ENCODE measurements around the gene GABRG1.

Gene GABRG1

GRCh38 chr4:46051392-46051791 lies 72.5 kb downstream of the GABRG1 start:
- no peaks in the 10 kb centered on the region for H3K27me3 ChIP-seq (ENCODE audit: insufficient read depth, insufficient read length)
- H3K36me3 ChIP-seq (ENCODE audit: insufficient read depth, insufficient read length, low read length) = no peaks in the 10 kb centered on the region
- H3K4me3 ChIP-seq (ENCODE audit: insufficient read length, low read depth) = no peak overlapping the region

GRCh38 chr4:46032056-46032455 lies 91.8 kb downstream of the GABRG1 start:
- no peaks in the 10 kb centered on the region for H3K9me3 ChIP-seq (ENCODE audit: insufficient read depth, low read length)
- TF ChIP-seq ZNF274 (IDR thresholded peaks at IDR 0.05; ENCODE audit: low read depth, low read length) = no peak
- no peak for TF ChIP-seq YY1 (IDR thresholded peaks at IDR 0.05; ENCODE audit: insufficient read depth, insufficient read length)
- TF ChIP-seq SUZ12 (IDR thresholded peaks at IDR 0.05; ENCODE audit: extremely low read depth, insufficient read depth, insufficient read length) = no peak
- H3K4me1 ChIP-seq (ENCODE audit: insufficient read depth, insufficient read length) = no peaks in the 10 kb centered on the region
- no peak for DNase-seq (ENCODE audit: low read depth, low spot score)
- no peaks in the 10 kb centered on the region for H3K36me3 ChIP-seq (ENCODE audit: insufficient read depth, insufficient read length, low read length)
- H3K27me3 ChIP-seq (ENCODE audit: insufficient read depth, insufficient read length) = no peaks in the 10 kb centered on the region
- no peak overlapping the region for H3K4me3 ChIP-seq (ENCODE audit: insufficient read length, low read depth)
- H3K9ac ChIP-seq (ENCODE audit: insufficient read length, low read depth) = no peak overlapping the region

More at GRCh38 chr4:46051392-46051791, 72.5 kb downstream of the GABRG1 start:
- Histone ChIP-seq H3K9ac (ENCODE audit: insufficient read length, low read depth) (no peak overlapping the region), H3K4me1 (ENCODE audit: insufficient read depth, insufficient read length) (no peaks in the 10 kb centered on the region), H3K9me3 (ENCODE audit: insufficient read depth, low read length) (no peaks in the 10 kb centered on the region)
- TF ChIP-seq SUZ12 (IDR thresholded peaks at IDR 0.05; ENCODE audit: extremely low read depth, insufficient read depth, insufficient read length) (no peak), YY1 (IDR thresholded peaks at IDR 0.05; ENCODE audit: insufficient read depth, insufficient read length) (no peak), ZNF274 (IDR thresholded peaks at IDR 0.05; ENCODE audit: low read depth, low read length) (no peak)
- no peak for DNase-seq (ENCODE audit: low read depth, low spot score)

- TF ChIP-seq SUZ12 (IDR thresholded peaks at IDR 0.05; ENCODE audit: extremely low read depth, insufficient read depth, insufficient read length) (no peak), ZNF274 (IDR thresholded peaks at IDR 0.05; ENCODE audit: low read depth, low read length) (no peak), YY1 (IDR thresholded peaks at IDR 0.05; ENCODE audit: insufficient read depth, insufficient read length) (no peak)
- Histone ChIP-seq H3K36me3 (ENCODE audit: insufficient read depth, insufficient read length, low read length) (no peaks in the 10 kb centered on the region), H3K9ac (ENCODE audit: insufficient read length, low read depth) (no peak overlapping the region), H3K4me3 (ENCODE audit: insufficient read length, low read depth) (no peak overlapping the region), H3K9me3 (ENCODE audit: insufficient read depth, low read length) (no peaks in the 10 kb centered on the region), H3K4me1 (ENCODE audit: insufficient read depth, insufficient read length) (no peaks in the 10 kb centered on the region), H3K27me3 (ENCODE audit: insufficient read depth, insufficient read length) (no peaks in the 10 kb centered on the region)
- no peak for DNase-seq (ENCODE audit: low read depth, low spot score)
Observed at GRCh38 chr4:46016306-46016705, 107.5 kb downstream of the GABRG1 start.

GRCh38 chr4:45992728-45993127 lies 131.1 kb downstream of the GABRG1 start:
- no peaks in the 10 kb centered on the region for H3K36me3 ChIP-seq (ENCODE audit: insufficient read depth, insufficient read length, low read length)
- TF ChIP-seq ZNF274 (IDR thresholded peaks at IDR 0.05; ENCODE audit: low read depth, low read length) (no peak), YY1 (IDR thresholded peaks at IDR 0.05; ENCODE audit: insufficient read depth, insufficient read length) (no peak), SUZ12 (IDR thresholded peaks at IDR 0.05; ENCODE audit: extremely low read depth, insufficient read depth, insufficient read length) (no peak)
- H3K9ac ChIP-seq (ENCODE audit: insufficient read length, low read depth) = no peak overlapping the region
- no peaks in the 10 kb centered on the region for H3K27me3 ChIP-seq (ENCODE audit: insufficient read depth, insufficient read length)
- H3K9me3 ChIP-seq (ENCODE audit: insufficient read depth, low read length) = no peaks in the 10 kb centered on the region
- H3K4me3 ChIP-seq (ENCODE audit: insufficient read length, low read depth) = no peak overlapping the region
- H3K4me1 ChIP-seq (ENCODE audit: insufficient read depth, insufficient read length) = no peaks in the 10 kb centered on the region
- DNase-seq (ENCODE audit: low read depth, low spot score) = no peak

GRCh38 chr4:45989775-45990174 lies 134.1 kb downstream of the GABRG1 start:
- H3K9me3 ChIP-seq (ENCODE audit: insufficient read depth, low read length) = no peaks in the 10 kb centered on the region
- no peak for DNase-seq (ENCODE audit: low read depth, low spot score)
- H3K36me3 ChIP-seq (ENCODE audit: insufficient read depth, insufficient read length, low read length) = no peaks in the 10 kb centered on the region
- H3K4me3 ChIP-seq (ENCODE audit: insufficient read length, low read depth) = no peak overlapping the region
- no peak for TF ChIP-seq ZNF274 (IDR thresholded peaks at IDR 0.05; ENCODE audit: low read depth, low read length)
- TF ChIP-seq SUZ12 (IDR thresholded peaks at IDR 0.05; ENCODE audit: extremely low read depth, insufficient read depth, insufficient read length) = no peak
- TF ChIP-seq YY1 (IDR thresholded peaks at IDR 0.05; ENCODE audit: insufficient read depth, insufficient read length) = no peak
- H3K4me1 ChIP-seq (ENCODE audit: insufficient read depth, insufficient read length) = no peaks in the 10 kb centered on the region
- no peaks in the 10 kb centered on the region for H3K27me3 ChIP-seq (ENCODE audit: insufficient read depth, insufficient read length)
- no peak overlapping the region for H3K9ac ChIP-seq (ENCODE audit: insufficient read length, low read depth)

- H3K4me1 ChIP-seq (ENCODE audit: insufficient read depth, insufficient read length) = no peaks in the 10 kb centered on the region
- DNase-seq (ENCODE audit: low read depth, low spot score) = no peak
- no peak overlapping the region for H3K9ac ChIP-seq (ENCODE audit: insufficient read length, low read depth)
- H3K4me3 ChIP-seq (ENCODE audit: insufficient read length, low read depth) = no peak overlapping the region
- TF ChIP-seq ZNF274 (IDR thresholded peaks at IDR 0.05; ENCODE audit: low read depth, low read length) (no peak), SUZ12 (IDR thresholded peaks at IDR 0.05; ENCODE audit: extremely low read depth, insufficient read depth, insufficient read length) (no peak), YY1 (IDR thresholded peaks at IDR 0.05; ENCODE audit: insufficient read depth, insufficient read length) (no peak)
- no peaks in the 10 kb centered on the region for H3K36me3 ChIP-seq (ENCODE audit: insufficient read depth, insufficient read length, low read length)
- H3K27me3 ChIP-seq (ENCODE audit: insufficient read depth, insufficient read length) = no peaks in the 10 kb centered on the region
- H3K9me3 ChIP-seq (ENCODE audit: insufficient read depth, low read length) = no peaks in the 10 kb centered on the region; the same call in 1 of the 2 replicates
Observed at GRCh38 chr4:45987858-45988257, 136.0 kb downstream of the GABRG1 start.
